ENCODE data around the gene INSR. TPM values are rescaled to one million over a fixed set of nuclear protein-coding genes. Genes with fewer than 3 reads are reported as not detected.

Gene INSR
- total and polyA plus RNA-seq, 10 of the 15 experiments (the other 5 are each of a cell fraction or from before 2014, with no cell fraction given): 4.2 to 34.9 (median 13.6) TPM

GRCh38 chr19:7063339-7063738, 230.9 kb downstream of the INSR start:
- H3K9me3 ChIP-seq (replicated peaks; ENCODE audit: control insufficient read depth, insufficient read depth, low read length): no peaks in the 10 kb centered on the region; the same call in 2 of the 3 replicates
- H3K36me3 ChIP-seq (ENCODE audit: control insufficient read depth in 2 of 2, insufficient read depth in 2 of 2, low read length in 1 of 2): no peaks in the 10 kb centered on the region
- in situ Hi-C loops (cut with MboI) (no loop called here), intact Hi-C loops (cut with micrococcal nuclease; ENCODE audit: unreplicated experiment) (no loop called here)
- SMC1A ChIA-PET (ENCODE audit: uncharacterized antibody, unreplicated experiment): interaction anchor here (1.6 kb wide), 1 partner anchor 66 kb away, joined by 5 read pairs; no protein-coding TSS in a partner anchor
- WGBS (ENCODE audit: insufficient coverage, insufficient replicate concordance, low lambda C conversion rate, missing lambda C conversion rate): 44% methylated on average over 4 of the region's 4 CpGs
- H3K4me2 ChIP-seq (ENCODE audit: control insufficient read depth, insufficient read depth): no peak overlapping the region
- ATAC-seq (no peak), FAIRE-seq (no peak), DNase-seq (ENCODE audit: low read depth, low spot score) (no peak)
- no peaks in the 10 kb centered on the region for H3K4me1 ChIP-seq (ENCODE audit: control insufficient read depth, insufficient read depth, low read length)
- CTCF ChIA-PET: no interaction called here
- H4K20me1 ChIP-seq (ENCODE audit: control insufficient read depth, insufficient read depth): no peaks in the 10 kb centered on the region
- RAD21 ChIA-PET (ENCODE audit: unreplicated experiment): interaction anchor here (0.5 kb wide), 1 partner anchor 79 kb away, joined by 3 read pairs; no protein-coding TSS in a partner anchor
- H3K79me2 ChIP-seq (ENCODE audit: control insufficient read depth, insufficient read depth, low read length): no peaks in the 10 kb centered on the region
- H3K9ac ChIP-seq (ENCODE audit: control insufficient read depth, insufficient read depth, low read length): no peak overlapping the region
- H3K27me3 ChIP-seq (replicated peaks in 1 of 2; ENCODE audit: control insufficient read depth in 2 of 2, insufficient read depth in 2 of 2, low read length in 1 of 2): no peaks in the 10 kb centered on the region
- POLR2A ChIA-PET: no interaction called here
- no peak overlapping the region for H3K4me3 ChIP-seq
- no peak for TF ChIP-seq CREB1 (IDR thresholded peaks at IDR 0.05; ENCODE audit: low read depth)
- TF ChIP-seq, protein P1, sequence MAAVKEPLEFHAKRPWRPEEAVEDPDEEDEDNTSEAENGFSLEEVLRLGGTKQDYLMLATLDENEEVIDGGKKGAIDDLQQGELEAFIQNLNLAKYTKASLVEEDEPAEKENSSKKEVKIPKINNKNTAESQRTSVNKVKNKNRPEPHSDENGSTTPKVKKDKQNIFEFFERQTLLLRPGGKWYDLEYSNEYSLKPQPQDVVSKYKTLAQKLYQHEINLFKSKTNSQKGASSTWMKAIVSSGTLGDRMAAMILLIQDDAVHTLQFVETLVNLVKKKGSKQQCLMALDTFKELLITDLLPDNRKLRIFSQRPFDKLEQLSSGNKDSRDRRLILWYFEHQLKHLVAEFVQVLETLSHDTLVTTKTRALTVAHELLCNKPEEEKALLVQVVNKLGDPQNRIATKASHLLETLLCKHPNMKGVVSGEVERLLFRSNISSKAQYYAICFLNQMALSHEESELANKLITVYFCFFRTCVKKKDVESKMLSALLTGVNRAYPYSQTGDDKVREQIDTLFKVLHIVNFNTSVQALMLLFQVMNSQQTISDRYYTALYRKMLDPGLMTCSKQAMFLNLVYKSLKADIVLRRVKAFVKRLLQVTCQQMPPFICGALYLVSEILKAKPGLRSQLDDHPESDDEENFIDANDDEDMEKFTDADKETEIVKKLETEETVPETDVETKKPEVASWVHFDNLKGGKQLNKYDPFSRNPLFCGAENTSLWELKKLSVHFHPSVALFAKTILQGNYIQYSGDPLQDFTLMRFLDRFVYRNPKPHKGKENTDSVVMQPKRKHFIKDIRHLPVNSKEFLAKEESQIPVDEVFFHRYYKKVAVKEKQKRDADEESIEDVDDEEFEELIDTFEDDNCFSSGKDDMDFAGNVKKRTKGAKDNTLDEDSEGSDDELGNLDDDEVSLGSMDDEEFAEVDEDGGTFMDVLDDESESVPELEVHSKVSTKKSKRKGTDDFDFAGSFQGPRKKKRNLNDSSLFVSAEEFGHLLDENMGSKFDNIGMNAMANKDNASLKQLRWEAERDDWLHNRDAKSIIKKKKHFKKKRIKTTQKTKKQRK (IDR thresholded peaks at IDR 0.05; ENCODE audit: low read depth, low read length): no peak
- TF ChIP-seq BHLHE40 (IDR thresholded peaks at IDR 0.05; ENCODE audit: borderline replicate concordance in 1 of 2, low read depth in 2 of 2, low read length in 1 of 2): no peak
- TF ChIP-seq, protein P2, sequence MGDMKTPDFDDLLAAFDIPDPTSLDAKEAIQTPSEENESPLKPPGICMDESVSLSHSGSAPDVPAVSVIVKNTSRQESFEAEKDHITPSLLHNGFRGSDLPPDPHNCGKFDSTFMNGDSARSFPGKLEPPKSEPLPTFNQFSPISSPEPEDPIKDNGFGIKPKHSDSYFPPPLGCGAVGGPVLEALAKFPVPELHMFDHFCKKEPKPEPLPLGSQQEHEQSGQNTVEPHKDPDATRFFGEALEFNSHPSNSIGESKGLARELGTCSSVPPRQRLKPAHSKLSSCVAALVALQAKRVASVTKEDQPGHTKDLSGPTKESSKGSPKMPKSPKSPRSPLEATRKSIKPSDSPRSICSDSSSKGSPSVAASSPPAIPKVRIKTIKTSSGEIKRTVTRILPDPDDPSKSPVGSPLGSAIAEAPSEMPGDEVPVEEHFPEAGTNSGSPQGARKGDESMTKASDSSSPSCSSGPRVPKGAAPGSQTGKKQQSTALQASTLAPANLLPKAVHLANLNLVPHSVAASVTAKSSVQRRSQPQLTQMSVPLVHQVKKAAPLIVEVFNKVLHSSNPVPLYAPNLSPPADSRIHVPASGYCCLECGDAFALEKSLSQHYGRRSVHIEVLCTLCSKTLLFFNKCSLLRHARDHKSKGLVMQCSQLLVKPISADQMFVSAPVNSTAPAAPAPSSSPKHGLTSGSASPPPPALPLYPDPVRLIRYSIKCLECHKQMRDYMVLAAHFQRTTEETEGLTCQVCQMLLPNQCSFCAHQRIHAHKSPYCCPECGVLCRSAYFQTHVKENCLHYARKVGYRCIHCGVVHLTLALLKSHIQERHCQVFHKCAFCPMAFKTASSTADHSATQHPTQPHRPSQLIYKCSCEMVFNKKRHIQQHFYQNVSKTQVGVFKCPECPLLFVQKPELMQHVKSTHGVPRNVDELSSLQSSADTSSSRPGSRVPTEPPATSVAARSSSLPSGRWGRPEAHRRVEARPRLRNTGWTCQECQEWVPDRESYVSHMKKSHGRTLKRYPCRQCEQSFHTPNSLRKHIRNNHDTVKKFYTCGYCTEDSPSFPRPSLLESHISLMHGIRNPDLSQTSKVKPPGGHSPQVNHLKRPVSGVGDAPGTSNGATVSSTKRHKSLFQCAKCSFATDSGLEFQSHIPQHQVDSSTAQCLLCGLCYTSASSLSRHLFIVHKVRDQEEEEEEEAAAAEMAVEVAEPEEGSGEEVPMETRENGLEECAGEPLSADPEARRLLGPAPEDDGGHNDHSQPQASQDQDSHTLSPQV (IDR thresholded peaks at IDR 0.05): no peak
- TF ChIP-seq POU2F2 (IDR thresholded peaks at IDR 0.05; ENCODE audit: borderline replicate concordance, low read depth, low read length): no peak
- no peak for TF ChIP-seq MTA3 (IDR thresholded peaks at IDR 0.05; ENCODE audit: borderline replicate concordance, low read length)
- no peak for TF ChIP-seq RBBP5 (conservative IDR thresholded peaks at IDR 0.05)
- no peak for TF ChIP-seq PML (IDR thresholded peaks at IDR 0.05; ENCODE audit: low read length)
- TF ChIP-seq ZNF217 (IDR thresholded peaks at IDR 0.05): no peak
- TF ChIP-seq SMAD1 (IDR thresholded peaks at IDR 0.05; ENCODE audit: low read depth, partially characterized antibody): no peak
- no peak for TF ChIP-seq RUNX3 (IDR thresholded peaks at IDR 0.05; ENCODE audit: low read length)
- TF ChIP-seq NFYB (IDR thresholded peaks at IDR 0.05; ENCODE audit: insufficient read depth, low read depth, low read length): no peak
- TF ChIP-seq LARP7 (IDR thresholded peaks at IDR 0.05): no peak
- TF ChIP-seq KDM1A (IDR thresholded peaks at IDR 0.05; ENCODE audit: borderline replicate concordance): no peak
- TF ChIP-seq ATF7 (IDR thresholded peaks at IDR 0.05; ENCODE audit: low read depth): no peak
- TF ChIP-seq MYB (IDR thresholded peaks at IDR 0.05; ENCODE audit: borderline replicate concordance, low read depth, low read length): no peak
- no peak for TF ChIP-seq SIN3A (IDR thresholded peaks at IDR 0.05; ENCODE audit: low read depth, low read length)
- no TSS peak for BruUV-seq (replicated peaks)
- H2AFZ ChIP-seq (ENCODE audit: control insufficient read depth, low read depth, low read length): no peak overlapping the region
- no peak overlapping the region for H3K27ac ChIP-seq (ENCODE audit: control insufficient read depth, insufficient read depth)

Measured in GM12878 (cell line).